Hepatocyte (in vitro differentiated cells): ENCODE measurements around the gene ZNF503. TPM values are rescaled to one million over a fixed set of nuclear protein-coding genes. Genes with fewer than 3 reads are reported as not detected.

Experiments
- DNase-seq: peaks from one replicate; pipeline ENCODE4 v3.0.0-alpha.2; 2016; ENCODE audit warnings: low spot score
- H2AFZ ChIP-seq: fragments of 200-600 bp; sonication (generic); 2 replicates; pipeline ENCODE4 v1.6.0; 2016; ENCODE audit warnings: antibody characterized with exemption, mild to moderate bottlenecking
- H3K27ac ChIP-seq: fragments of 200-600 bp; sonication (generic); 2 replicates; pipeline ENCODE4 v1.5.1; 2016; ENCODE audit warnings: mild to moderate bottlenecking
- H3K27me3 ChIP-seq: fragments of 200-600 bp; sonication (generic); 2 replicates; pipeline ENCODE4 v1.6.1; 2016
- H3K36me3 ChIP-seq: fragments of 200-600 bp; sonication (generic); replicated peaks from 2 replicates; pipeline ENCODE4 v1.5.1; 2016; ENCODE audit warnings: low read depth; ENCODE audit not compliant: insufficient read depth
- H3K4me1 ChIP-seq: fragments of 200-600 bp; sonication (generic); 2 replicates; pipeline ENCODE4 v1.5.1; 2016; ENCODE audit warnings: mild to moderate bottlenecking, moderate library complexity; ENCODE audit not compliant: insufficient read depth
- H3K4me2 ChIP-seq: fragments of 200-600 bp; sonication (generic); 2 replicates; pipeline ENCODE4 v1.6.0; 2016
- H3K4me3 ChIP-seq: fragments of 200-600 bp; sonication (generic); 2 replicates; pipeline ENCODE4 v1.5.1; 2016; ENCODE audit warnings: mild to moderate bottlenecking
- H3K79me2 ChIP-seq: fragments of 200-600 bp; sonication (generic); 2 replicates; pipeline ENCODE4 v1.6.0; 2017; ENCODE audit warnings: mild to moderate bottlenecking
- H3K9me2 ChIP-seq: fragments of 200-600 bp; sonication (generic); replicated peaks from 2 replicates; pipeline ENCODE4 v1.6.0; 2017; ENCODE audit warnings: mild to moderate bottlenecking; ENCODE audit not compliant: insufficient read depth
- H3K9me3 ChIP-seq: fragments of 200-600 bp; sonication (generic); 2 replicates; pipeline ENCODE4 v1.5.1; 2016; ENCODE audit warnings: low read depth, mild to moderate bottlenecking
- H4K20me1 ChIP-seq: fragments of 200-600 bp; sonication (generic); 2 replicates; pipeline ENCODE4 v1.6.0; 2016; ENCODE audit warnings: mild to moderate bottlenecking; ENCODE audit not compliant: insufficient read depth, poor library complexity, severe bottlenecking
- EZH2 ChIP-seq: fragments of 200-600 bp; sonication (generic); IDR thresholded peaks from 2 replicates; pipeline ENCODE4 v1.6.1; 2016; ENCODE audit warnings: antibody characterized with exemption, mild to moderate bottlenecking, borderline replicate concordance
- EZH2phosphoT487 ChIP-seq: fragments of 200-600 bp; sonication (generic); IDR thresholded peaks from one replicate; pipeline ENCODE4 v1.6.1; 2018; ENCODE audit warnings: antibody characterized with exemption, mild to moderate bottlenecking, low read depth, moderate library complexity; ENCODE audit not compliant: unreplicated experiment, severe bottlenecking
- WGBS: methylation state at CpG from one replicate; pipeline ENCODE4 v1.1.6; 2016; ENCODE audit warnings: low lambda C conversion rate; ENCODE audit errors: missing lambda C conversion rate; 5-methylcytosine and 5-hydroxymethylcytosine counted together
- polyA plus RNA-seq: library from polyadenylated mRNA; unstranded; fragments of >200 nt; fragmentation: Nextera tagmentation; extraction: Ambion mirVana; gene quantifications from 2 replicates; pipeline ENCODE4 v1.2.1, GENCODE V29; 2016
- total RNA-seq: library from RNA; depleted of rRNA; stranded (reverse); fragments of >200 nt; gene quantifications from 2 replicates; pipeline ENCODE4 v1.2.3, GENCODE V29; 2014
- TF ChIP-seq, protein P1 (sequence below): fragments of 200-600 bp; sonication (generic); IDR thresholded peaks from 2 replicates; pipeline ENCODE4 v1.5.1; 2016; ENCODE audit warnings: antibody characterized with exemption, mild to moderate bottlenecking; ENCODE audit not compliant: poor library complexity

Gene ZNF503
- total and polyA plus RNA-seq, 2 experiments from 2014 or later, result 14.1 to 19.6 TPM

DNA sequence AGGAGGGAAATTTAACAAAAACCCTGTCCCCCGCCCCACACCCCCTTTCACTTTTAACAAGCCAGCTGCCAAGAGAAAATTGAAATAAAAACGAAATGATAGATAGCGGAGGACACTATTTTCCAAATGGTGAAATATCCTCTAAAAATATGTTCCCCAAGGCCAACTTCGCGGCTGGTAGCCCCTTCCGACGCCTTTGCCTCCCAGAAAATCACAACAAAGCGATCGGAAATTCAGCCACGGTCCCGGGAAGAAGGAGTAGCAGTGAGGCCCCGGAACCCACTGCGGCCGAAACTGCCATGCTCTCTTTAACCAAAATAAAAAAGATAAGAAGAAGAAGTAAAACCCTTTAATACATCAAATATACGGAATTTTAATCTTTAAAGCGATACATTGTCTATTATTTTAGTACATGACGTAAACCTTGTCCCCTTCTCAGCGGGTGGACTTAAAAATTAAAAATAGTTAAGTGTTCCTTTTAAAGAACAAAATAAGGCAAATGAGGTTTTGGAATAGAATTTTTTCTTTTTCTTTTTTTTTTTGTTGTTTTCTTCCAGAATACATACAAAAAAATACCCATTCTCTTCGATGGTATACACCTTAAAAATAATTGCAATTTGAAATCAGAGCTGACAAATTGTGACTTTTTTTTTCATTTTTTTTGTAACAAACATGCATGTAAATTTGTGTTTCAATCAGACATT is 3.9 kb downstream of the ZNF503 start:
- Histone ChIP-seq H3K79me2 (peaks cover 63% of the 10 kb centered on the region), H3K4me3 (peak overlapping the region; percentile 62), H4K20me1 (peaks cover 30% of the 10 kb centered on the region), H3K27ac (peak overlapping the region; percentile 96), H3K4me2 (peak overlapping the region; percentile 97), H3K9me3 (no peaks in the 10 kb centered on the region), H3K4me1 (no peaks in the 10 kb centered on the region), H3K9me2 (no peaks in the 10 kb centered on the region), H3K27me3 (no peaks in the 10 kb centered on the region), H3K36me3 (no peaks in the 10 kb centered on the region), H2AFZ (no peak overlapping the region)
- TF ChIP-seq EZH2 (no peak), EZH2phosphoT487 (peak; percentile 62)
- TF ChIP-seq, protein P1, sequence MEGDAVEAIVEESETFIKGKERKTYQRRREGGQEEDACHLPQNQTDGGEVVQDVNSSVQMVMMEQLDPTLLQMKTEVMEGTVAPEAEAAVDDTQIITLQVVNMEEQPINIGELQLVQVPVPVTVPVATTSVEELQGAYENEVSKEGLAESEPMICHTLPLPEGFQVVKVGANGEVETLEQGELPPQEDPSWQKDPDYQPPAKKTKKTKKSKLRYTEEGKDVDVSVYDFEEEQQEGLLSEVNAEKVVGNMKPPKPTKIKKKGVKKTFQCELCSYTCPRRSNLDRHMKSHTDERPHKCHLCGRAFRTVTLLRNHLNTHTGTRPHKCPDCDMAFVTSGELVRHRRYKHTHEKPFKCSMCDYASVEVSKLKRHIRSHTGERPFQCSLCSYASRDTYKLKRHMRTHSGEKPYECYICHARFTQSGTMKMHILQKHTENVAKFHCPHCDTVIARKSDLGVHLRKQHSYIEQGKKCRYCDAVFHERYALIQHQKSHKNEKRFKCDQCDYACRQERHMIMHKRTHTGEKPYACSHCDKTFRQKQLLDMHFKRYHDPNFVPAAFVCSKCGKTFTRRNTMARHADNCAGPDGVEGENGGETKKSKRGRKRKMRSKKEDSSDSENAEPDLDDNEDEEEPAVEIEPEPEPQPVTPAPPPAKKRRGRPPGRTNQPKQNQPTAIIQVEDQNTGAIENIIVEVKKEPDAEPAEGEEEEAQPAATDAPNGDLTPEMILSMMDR, result no peak
- WGBS, result 27% methylated on average over 19 of the region's 19 CpGs
- DNase-seq, result no peak

DNA sequence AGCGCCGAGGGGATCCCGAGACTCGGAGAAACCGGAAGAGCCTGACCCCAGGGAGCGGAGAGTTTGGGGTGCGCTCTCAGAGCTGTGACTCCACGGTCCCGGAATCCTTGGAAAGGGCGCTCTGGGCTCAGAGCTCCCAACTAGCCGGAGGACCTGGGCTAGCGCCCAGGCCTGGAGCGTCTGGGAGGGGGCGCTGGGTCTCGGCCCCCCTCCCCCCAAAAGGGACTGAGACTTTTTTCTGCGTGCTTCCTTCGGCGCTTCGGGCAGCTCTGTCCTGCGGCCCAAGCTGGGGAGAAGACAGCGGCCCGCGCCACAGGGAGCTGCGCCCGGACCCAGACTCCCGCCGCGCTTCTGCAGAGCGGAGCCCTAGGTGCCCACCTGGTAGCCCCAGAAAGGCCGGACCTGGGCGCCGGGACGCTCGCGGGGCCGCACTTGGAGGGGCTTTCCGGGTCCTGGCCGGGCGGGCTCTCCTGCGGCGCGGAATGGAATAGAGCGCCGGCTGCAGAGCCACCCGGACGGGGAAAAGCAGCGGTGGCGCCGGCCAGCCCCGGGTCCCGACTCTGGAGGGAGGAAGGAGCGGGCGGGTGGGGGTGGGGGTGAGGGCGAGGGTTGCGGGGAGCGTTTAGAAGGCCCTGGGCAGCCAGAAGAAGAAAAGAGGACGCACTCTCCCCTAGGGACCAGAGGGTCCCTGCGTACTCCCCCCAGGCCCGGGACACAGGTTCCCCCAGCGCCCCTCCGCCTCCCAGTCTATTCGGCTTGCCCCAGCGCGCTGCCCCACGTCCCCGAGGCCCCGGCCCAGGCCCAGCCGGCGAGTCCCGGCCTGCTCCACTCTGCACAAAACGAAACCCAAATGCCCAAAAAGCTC is 4.7 kb downstream of the ZNF503 start:
- Histone ChIP-seq H3K4me3 (peak overlapping the region; percentile 62), H3K27ac (peak overlapping the region; percentile 96), H2AFZ (peak overlapping the region; percentile 30), H3K4me2 (peak overlapping the region; percentile 97), H3K36me3 (no peaks in the 10 kb centered on the region), H3K9me2 (no peaks in the 10 kb centered on the region), H3K9me3 (no peaks in the 10 kb centered on the region), H3K27me3 (no peaks in the 10 kb centered on the region), H4K20me1 (peaks cover 30% of the 10 kb centered on the region), H3K4me1 (no peaks in the 10 kb centered on the region), H3K79me2 (peaks cover 63% of the 10 kb centered on the region)
- WGBS, result 4% methylated on average over 46 of the region's 71 CpGs
- DNase-seq, result peak; percentile 48
- TF ChIP-seq EZH2, result no peak
- TF ChIP-seq, protein P1, result no peak
- TF ChIP-seq EZH2phosphoT487, result no peak

DNA sequence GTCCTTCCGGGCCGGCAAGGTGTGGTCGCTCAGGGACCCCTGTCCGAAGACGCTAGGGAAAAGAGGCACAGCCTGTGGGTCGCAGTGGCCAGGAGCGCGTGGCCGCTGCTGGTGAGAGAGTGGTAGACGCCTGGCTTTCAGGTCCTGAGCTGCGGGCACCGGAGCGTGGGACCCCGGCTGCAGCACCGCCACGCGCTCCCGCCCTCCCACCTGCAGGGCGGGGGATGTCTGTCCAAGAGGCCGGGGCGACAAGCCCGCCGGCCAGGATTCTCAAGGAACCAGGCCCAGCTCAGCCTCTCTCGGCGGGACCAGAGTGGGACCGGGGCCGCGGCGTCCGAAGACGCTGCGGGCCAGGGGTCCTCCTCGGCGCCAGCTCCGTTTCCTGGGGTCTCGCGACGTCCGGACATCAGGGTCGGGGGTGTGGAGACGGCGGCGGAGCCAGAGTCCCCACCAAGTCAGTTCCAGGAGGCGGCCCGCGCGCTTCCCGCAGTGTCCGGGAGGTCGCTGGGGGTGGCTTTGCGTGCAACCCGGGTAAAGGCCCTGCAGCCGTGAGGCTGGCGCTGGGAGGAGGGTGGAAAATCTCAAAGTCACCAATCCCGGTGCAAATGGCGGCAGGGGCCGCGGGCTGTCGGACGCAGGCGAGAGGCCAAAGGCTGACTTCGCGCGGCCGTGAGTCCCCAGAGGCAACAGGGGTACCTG is 5.5 kb downstream of the ZNF503 start:
- H4K20me1 ChIP-seq, result peaks cover 30% of the 10 kb centered on the region
- no peaks in the 10 kb centered on the region for H3K36me3 ChIP-seq
- no peaks in the 10 kb centered on the region for H3K9me3 ChIP-seq
- no peaks in the 10 kb centered on the region for H3K27me3 ChIP-seq
- peak overlapping the region; percentile 97 for H3K4me2 ChIP-seq
- peak overlapping the region; percentile 30 for H2AFZ ChIP-seq
- peak overlapping the region; percentile 62 for H3K4me3 ChIP-seq
- no peaks in the 10 kb centered on the region for H3K4me1 ChIP-seq
- peak overlapping the region; percentile 96 for H3K27ac ChIP-seq
- WGBS, result 7% methylated on average over 61 of the region's 65 CpGs
- DNase-seq, result peak; percentile 49
- H3K79me2 ChIP-seq, result peaks cover 60% of the 10 kb centered on the region
- no peaks in the 10 kb centered on the region for H3K9me2 ChIP-seq
- no peak for TF ChIP-seq EZH2phosphoT487
- TF ChIP-seq, protein P1, result no peak
- peak; percentile 6 for TF ChIP-seq EZH2
